Measurements from ENCODE around the gene MRPL1.

MRPL1 gene

DNA sequence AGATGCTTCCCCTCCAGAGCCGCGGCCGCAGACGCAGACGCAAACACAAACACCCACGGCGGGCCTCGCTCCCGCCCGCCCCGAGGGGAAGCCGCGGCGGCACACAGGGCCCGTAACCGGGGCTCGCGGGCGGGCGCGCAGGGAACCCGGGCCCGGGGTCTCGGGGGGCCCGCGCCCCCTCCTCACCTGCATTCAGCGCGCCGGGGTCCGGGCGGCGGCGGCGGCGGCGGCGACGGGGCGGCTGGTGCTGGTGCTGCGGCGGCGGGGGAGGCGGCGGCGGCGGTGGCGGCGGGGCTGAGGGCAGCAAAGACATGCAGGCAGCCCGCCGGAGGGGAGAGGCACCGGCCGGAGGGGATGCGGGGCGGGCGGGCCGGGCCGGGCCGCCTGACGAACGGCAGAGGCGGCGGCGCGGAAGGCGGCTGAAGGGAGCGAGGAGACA lies 43.2 kb upstream of the MRPL1 start:
- H3K4me3 ChIP-seq (replicated peaks; ENCODE audit: low read depth, low read length) = peak overlapping the region; percentile 84
- DNase-seq (ENCODE audit: extremely low read depth, low read depth) = no peak
- TF ChIP-seq CTCF (IDR thresholded peaks at IDR 0.05; ENCODE audit: low read depth, low read length, missing control alignments) = no peak

- peak; percentile 32 for DNase-seq (ENCODE audit: extremely low read depth, low read depth)
- TF ChIP-seq CTCF (IDR thresholded peaks at IDR 0.05; ENCODE audit: low read depth, low read length, missing control alignments) = no peak
- H3K4me3 ChIP-seq (replicated peaks; ENCODE audit: low read depth, low read length) = peak overlapping the region; percentile 84
Measured at GRCh38 chr4:77819843-77820648, 42.6 kb upstream of the MRPL1 start.

GRCh38 chr4:77820649-77821561 lies 41.7 kb upstream of the MRPL1 start:
- DNase-seq (ENCODE audit: extremely low read depth, low read depth) = no peak
- peak overlapping the region; percentile 84 for H3K4me3 ChIP-seq (replicated peaks; ENCODE audit: low read depth, low read length)
- TF ChIP-seq CTCF (IDR thresholded peaks at IDR 0.05; ENCODE audit: low read depth, low read length, missing control alignments) = no peak

- TF ChIP-seq CTCF (IDR thresholded peaks at IDR 0.05; ENCODE audit: low read depth, low read length, missing control alignments) = no peak
- H3K4me3 ChIP-seq (replicated peaks; ENCODE audit: low read depth, low read length) = no peak overlapping the region
- no peak for DNase-seq (ENCODE audit: extremely low read depth, low read depth)
Measured at GRCh38 chr4:77821775-77822174, 40.9 kb upstream of the MRPL1 start.

DNA sequence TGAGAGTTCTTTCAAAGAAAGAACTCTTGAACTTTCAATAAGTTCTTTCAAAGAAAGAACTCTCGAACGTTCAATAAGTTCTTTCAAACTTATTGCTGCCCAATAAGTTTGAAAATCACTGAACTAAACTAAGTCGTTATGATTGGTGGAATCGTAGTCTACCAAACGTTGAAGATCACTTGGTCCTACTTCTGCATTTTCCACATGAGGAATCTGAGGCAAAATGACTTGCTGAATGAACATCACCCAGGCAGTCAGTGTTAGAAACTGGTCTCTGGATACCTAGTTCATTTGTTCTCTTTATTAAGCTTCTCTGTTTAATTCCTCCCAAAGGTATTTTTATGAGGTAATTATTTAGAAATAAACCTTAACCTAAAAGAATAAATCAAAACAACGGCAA lies 36.4 kb upstream of the MRPL1 start:
- no peak overlapping the region for H3K4me3 ChIP-seq (replicated peaks; ENCODE audit: low read depth, low read length)
- no peak for TF ChIP-seq CTCF (IDR thresholded peaks at IDR 0.05; ENCODE audit: low read depth, low read length, missing control alignments)
- DNase-seq (ENCODE audit: extremely low read depth, low read depth) = no peak

DNA sequence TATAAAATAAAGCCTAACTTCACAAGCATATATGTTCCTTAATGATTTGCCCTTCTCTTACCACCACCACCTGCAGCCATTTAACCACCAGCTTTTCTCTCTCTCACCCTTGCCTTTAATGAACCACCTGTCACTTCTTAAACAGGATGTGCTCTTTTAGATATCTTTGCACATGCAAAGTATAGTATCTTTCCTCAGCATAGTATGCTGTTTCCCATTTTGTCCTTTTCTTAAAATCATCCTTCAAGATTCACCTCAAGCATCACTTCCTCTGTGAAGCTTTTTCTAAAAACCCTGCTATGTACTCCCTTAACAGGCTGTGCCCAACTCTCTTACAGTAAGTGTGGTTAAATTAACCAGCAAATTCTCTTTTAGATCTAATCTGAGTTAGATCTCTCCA lies 35.3 kb upstream of the MRPL1 start:
- no peak for DNase-seq (ENCODE audit: extremely low read depth, low read depth)

More for the DNA sequence above, 35.3 kb upstream of the MRPL1 start:
- TF ChIP-seq CTCF (IDR thresholded peaks at IDR 0.05; ENCODE audit: low read depth, low read length, missing control alignments) = no peak
- no peak overlapping the region for H3K4me3 ChIP-seq (replicated peaks; ENCODE audit: low read depth, low read length)
